Endothelial cell of umbilical vein (primary cell): ENCODE results near the gene TENT4B. TPM values are rescaled to one million over a fixed set of nuclear protein-coding genes. Genes with fewer than 3 reads are reported as not detected.

ENCODE experiments used
- BruUV-seq: library from RNA; stranded (reverse); fragments of 400-500 nt; replicated peaks from 2 replicates; lab custom pipeline; 2021; lab: Mats Ljungman, UMichigan
- CTCF ChIA-PET: fragments of 300-600, 350-600 bp; sonication (Branson Sonifier 250); formaldehyde crosslinking; loops from one replicate; lab custom pipeline; 2021; ENCODE audit warnings: antibody characterized with exemption, inconsistent platforms; lab: Charles Lee
- POLR2A ChIA-PET: fragments of 300-600, 350-600 bp; sonication (Branson Sonifier 250); formaldehyde crosslinking; loops from one replicate; lab custom pipeline; 2021; ENCODE audit warnings: antibody characterized with exemption, inconsistent platforms; lab: Charles Lee
- DNase-seq: peaks from one replicate; pipeline ENCODE4 v3.0.0-alpha.2; 2011; ENCODE audit warnings: low read depth, low spot score
- FAIRE-seq: peaks from 2 replicates; lab custom pipeline; 2011; peaks lifted over from hg19 to GRCh38; lab: Jason Lieb, UNC
- H2AFZ ChIP-seq: 2 replicates; pipeline ENCODE4 v1.6.0; 2012; ENCODE audit warnings: low read depth, low read length, control low read depth, inconsistent platforms
- H3K27ac ChIP-seq: 2 replicates; pipeline ENCODE4 v1.5.1; 2011; ENCODE audit warnings: low read depth, mild to moderate bottlenecking, control low read depth, low read length, moderate library complexity; ENCODE audit not compliant: insufficient read depth
- H3K27me3 ChIP-seq, 2 experiments: 2 replicates each; pipeline versions ENCODE4 v1.6.0 to v1.6.1; 2011; ENCODE audit warnings: low read length in 2 of 2, mixed read lengths in 1 of 2; ENCODE audit not compliant: control insufficient read depth in 2 of 2, insufficient read depth in 2 of 2
- H3K36me3 ChIP-seq, 2 experiments: 2 replicates in 1 of 2; 3 replicates in 1 of 2; pipeline ENCODE4 v1.5.1; 2011; ENCODE audit warnings: low read length in 2 of 2, mild to moderate bottlenecking in 1 of 2, moderate library complexity in 1 of 2; ENCODE audit not compliant: control insufficient read depth in 2 of 2, insufficient read depth in 2 of 2; ENCODE audit errors: extremely low read depth in 1 of 2
- H3K4me1 ChIP-seq: 3 replicates; pipeline ENCODE4 v1.5.1; 2011; ENCODE audit warnings: mild to moderate bottlenecking, low read length; ENCODE audit not compliant: control insufficient read depth, insufficient read depth; ENCODE audit errors: extremely low read depth
- H3K4me2 ChIP-seq: 2 replicates; pipeline ENCODE4 v1.6.1; 2011; ENCODE audit warnings: low read length, control low read depth, mixed read lengths; ENCODE audit not compliant: insufficient read depth
- H3K4me3 ChIP-seq, 3 experiments: fragments of 200-600 bp in 1 of 3; sonication (generic), shearing (Covaris generic) in 1 of 3; replicated peaks in 1 of 3; 2 replicates each; pipeline ENCODE4 v1.5.1; 2011 to 2016; ENCODE audit warnings: control low read depth in 3 of 3, low read length in 3 of 3, mild to moderate bottlenecking in 2 of 3, inconsistent platforms in 1 of 3, low read depth in 1 of 3, moderate library complexity in 1 of 3; ENCODE audit not compliant: insufficient read depth in 1 of 3
- H3K79me2 ChIP-seq: 2 replicates; pipeline ENCODE4 v1.6.0; 2012; ENCODE audit warnings: low read length, inconsistent platforms; ENCODE audit not compliant: control insufficient read depth, insufficient read depth
- H3K9ac ChIP-seq: replicated peaks from 2 replicates; pipeline ENCODE3; 2011; ENCODE audit warnings: low read length, control low read depth; ENCODE audit not compliant: insufficient read depth; ENCODE audit errors: extremely low read depth
- H3K9me1 ChIP-seq: replicated peaks from 3 replicates; pipeline ENCODE4 v1.6.0; 2011; ENCODE audit warnings: mild to moderate bottlenecking, low read length; ENCODE audit not compliant: control insufficient read depth, insufficient read depth; ENCODE audit errors: extremely low read depth
- H3K9me3 ChIP-seq: replicated peaks from 2 replicates; pipeline ENCODE4 v1.5.1; 2012; ENCODE audit warnings: low read length, inconsistent platforms; ENCODE audit not compliant: control insufficient read depth, insufficient read depth
- H4K20me1 ChIP-seq: replicated peaks from 2 replicates; pipeline ENCODE3; 2011; ENCODE audit warnings: mild to moderate bottlenecking, low read length; ENCODE audit not compliant: control insufficient read depth, insufficient read depth; ENCODE audit errors: extremely low read depth
- EZH2 ChIP-seq: IDR thresholded peaks from 2 replicates; pipeline ENCODE4 v1.6.1; 2012; ENCODE audit warnings: borderline replicate concordance, low read depth, mild to moderate bottlenecking, moderate library complexity, low read length, inconsistent platforms; ENCODE audit not compliant: severe bottlenecking
- FOS ChIP-seq: IDR thresholded peaks from 2 replicates; pipeline ENCODE4 v1.6.1; 2011; ENCODE audit warnings: mild to moderate bottlenecking, low read length, moderate library complexity, borderline replicate concordance; ENCODE audit not compliant: insufficient read depth
- GATA2 ChIP-seq: IDR thresholded peaks from 2 replicates; pipeline ENCODE4 v1.7.0; 2011; ENCODE audit warnings: low read depth, mild to moderate bottlenecking, moderate library complexity, mixed read lengths, low read length; ENCODE audit not compliant: insufficient read length, insufficient read depth
- JUN ChIP-seq: IDR thresholded peaks from 2 replicates; pipeline ENCODE4 v1.6.1; 2011; ENCODE audit warnings: borderline replicate concordance, low read depth; ENCODE audit not compliant: insufficient read length, insufficient read depth
- MYC ChIP-seq: IDR thresholded peaks from one replicate; pipeline ENCODE4 v1.6.1; 2011; ENCODE audit warnings: mild to moderate bottlenecking, low read depth, low read length
- POLR2A ChIP-seq: IDR thresholded peaks from 2 replicates; pipeline ENCODE4 v1.6.1; 2012; ENCODE audit warnings: low read depth, mild to moderate bottlenecking, control low read depth, low read length
- POLR2AphosphoS5 ChIP-seq: IDR thresholded peaks from 2 replicates; pipeline ENCODE4 v1.6.1; 2012; ENCODE audit warnings: low read depth, mild to moderate bottlenecking, control low read depth, low read length, moderate library complexity; ENCODE audit not compliant: insufficient read depth
- dilution Hi-C: fragments of 300-500 bp; cut with MboI; formaldehyde crosslinking; loops from one replicate; pipeline ENCODE4 v1.15.0; 2019; ENCODE audit warnings: low sequenced_read_pairs; ENCODE audit not compliant: extremely low pct_ligation_motif_present
- intact Hi-C: fragments of 100-400 bp; cut with micrococcal nuclease; formaldehyde crosslinking; loops from one replicate; pipeline ENCODE4 v1.10.0; 2022
- polyA plus RNA-seq, 4 experiments: library from polyadenylated mRNA; depleted of rRNA in 3 of 4; stranded (reverse) in 3 of 4; unstranded in 1 of 4; fragments of >200 nt; gene quantifications; 2 replicates each; pipeline versions ENCODE4 v1.2.1 to v1.2.3, GENCODE V29; 2011 to 2012; ENCODE audit warnings: missing spikeins in 1 of 4
- total RNA-seq: library from RNA; stranded (reverse); gene quantifications from 2 replicates; pipeline ENCODE4 v1.2.3, GENCODE V29; 2021
- TF ChIP-seq, protein P1 (sequence below), 2 donors: IDR thresholded peaks; 1 replicate in 1 of 2; 2 replicates in 1 of 2; pipeline ENCODE4 v1.5.1; 2011; ENCODE audit warnings: low read length in 2 of 2, mild to moderate bottlenecking in 2 of 2, moderate library complexity in 2 of 2, control low read depth in 1 of 2, inconsistent platforms in 1 of 2, low read depth in 1 of 2; ENCODE audit not compliant: insufficient read depth in 1 of 2; ENCODE audit errors: extremely low read depth in 1 of 2
- TF ChIP-seq, protein P2 (sequence below): IDR thresholded peaks from 2 replicates; pipeline ENCODE4 v1.6.1; 2011; ENCODE audit not compliant: insufficient read depth, insufficient read length

TENT4B gene
- total and polyA plus RNA-seq, 2 donors (not counting 3 experiments of a cell fraction or from before 2014, with no cell fraction given): 4.2 to 13.1 TPM

DNA sequence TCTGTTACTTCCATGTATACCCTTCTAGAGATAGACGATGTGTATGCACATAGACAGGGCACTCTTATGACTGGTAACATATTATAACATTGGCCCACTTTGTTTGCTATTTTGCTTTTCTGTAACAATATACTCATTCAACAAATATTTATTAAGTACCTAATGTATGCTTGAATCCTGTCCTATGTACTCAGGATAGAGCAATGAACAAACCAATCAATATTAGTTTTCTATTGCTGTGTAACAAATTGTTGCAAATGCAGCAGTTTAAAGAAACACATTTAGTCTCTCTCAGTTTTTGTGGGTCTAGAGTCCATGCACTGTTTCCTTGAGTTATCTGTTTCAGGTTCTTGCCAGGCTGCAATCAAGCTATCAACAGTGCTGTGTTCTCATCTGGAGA is 29.7 kb upstream of the TENT4B start:
- Histone ChIP-seq H3K9me3 (no peaks in the 10 kb centered on the region), H3K79me2 (no peaks in the 10 kb centered on the region), H3K9me1 (no peaks in the 10 kb centered on the region), H3K4me1 (no peaks in the 10 kb centered on the region), H3K36me3 (no peaks in the 10 kb centered on the region), H2AFZ (no peak overlapping the region), H3K27me3 (peaks cover 0 to 1% of the 10 kb centered on the region in 2 experiments), H4K20me1 (no peaks in the 10 kb centered on the region), H3K9ac (no peak overlapping the region), H3K4me2 (no peak overlapping the region), H3K4me3 (no peak overlapping the region), H3K27ac (no peak overlapping the region)
- intact Hi-C loops (no loop called here), dilution Hi-C loops (no loop called here)
- no TSS peak for BruUV-seq
- ChIA-PET POLR2A (no interaction called here), CTCF (interaction anchor here (1.0 kb wide), 1 partner anchor 13 kb away, joined by 4 read pairs; no protein-coding TSS in a partner anchor)
- TF ChIP-seq GATA2 (no peak), POLR2A (no peak), POLR2AphosphoS5 (no peak), FOS (no peak), EZH2 (no peak), MYC (no peak), JUN (no peak)
- TF ChIP-seq, protein P1, sequence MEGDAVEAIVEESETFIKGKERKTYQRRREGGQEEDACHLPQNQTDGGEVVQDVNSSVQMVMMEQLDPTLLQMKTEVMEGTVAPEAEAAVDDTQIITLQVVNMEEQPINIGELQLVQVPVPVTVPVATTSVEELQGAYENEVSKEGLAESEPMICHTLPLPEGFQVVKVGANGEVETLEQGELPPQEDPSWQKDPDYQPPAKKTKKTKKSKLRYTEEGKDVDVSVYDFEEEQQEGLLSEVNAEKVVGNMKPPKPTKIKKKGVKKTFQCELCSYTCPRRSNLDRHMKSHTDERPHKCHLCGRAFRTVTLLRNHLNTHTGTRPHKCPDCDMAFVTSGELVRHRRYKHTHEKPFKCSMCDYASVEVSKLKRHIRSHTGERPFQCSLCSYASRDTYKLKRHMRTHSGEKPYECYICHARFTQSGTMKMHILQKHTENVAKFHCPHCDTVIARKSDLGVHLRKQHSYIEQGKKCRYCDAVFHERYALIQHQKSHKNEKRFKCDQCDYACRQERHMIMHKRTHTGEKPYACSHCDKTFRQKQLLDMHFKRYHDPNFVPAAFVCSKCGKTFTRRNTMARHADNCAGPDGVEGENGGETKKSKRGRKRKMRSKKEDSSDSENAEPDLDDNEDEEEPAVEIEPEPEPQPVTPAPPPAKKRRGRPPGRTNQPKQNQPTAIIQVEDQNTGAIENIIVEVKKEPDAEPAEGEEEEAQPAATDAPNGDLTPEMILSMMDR (IDR thresholded peaks at IDR 0.05; ENCODE audit: extremely low read depth in 1 of 2, insufficient read depth in 1 of 2, low read depth in 1 of 2, low read length in 2 of 2): no peak
- TF ChIP-seq, protein P2, sequence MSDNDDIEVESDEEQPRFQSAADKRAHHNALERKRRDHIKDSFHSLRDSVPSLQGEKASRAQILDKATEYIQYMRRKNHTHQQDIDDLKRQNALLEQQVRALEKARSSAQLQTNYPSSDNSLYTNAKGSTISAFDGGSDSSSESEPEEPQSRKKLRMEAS: no peak
- FAIRE-seq: no peak
- no peak for DNase-seq
